Memory B cell (primary cell): ENCODE data around the gene GPR158.

Source experiments
- ATAC-seq: fragments of 150-1000 bp; cut with Tn5 transposase; 2 replicates; pipeline ENCODE4 v1.10.0; 2021; ENCODE audit warnings: low read depth, mild to moderate bottlenecking, moderate library complexity
- DNase-seq, 2 donors: peaks; one replicate each; pipeline ENCODE4 v3.0.0; 2022; ENCODE audit warnings: low spot score in 2 of 2
- H3K27ac Mint-ChIP-seq: one replicate; pipeline ENCODE4 v1.8.0; 2022; ENCODE audit warnings: mild to moderate bottlenecking, moderate library complexity, mixed read lengths
- H3K27me3 Mint-ChIP-seq: one replicate; pipeline ENCODE4 v1.8.0; 2022; ENCODE audit warnings: mixed read lengths
- H3K36me3 Mint-ChIP-seq: one replicate; pipeline ENCODE4 v1.8.0; 2022; ENCODE audit warnings: mild to moderate bottlenecking, mixed read lengths
- H3K4me1 Mint-ChIP-seq: one replicate; pipeline ENCODE4 v1.8.0; 2022; ENCODE audit warnings: mixed read lengths
- H3K4me3 Mint-ChIP-seq: one replicate; pipeline ENCODE4 v1.8.0; 2022; ENCODE audit warnings: mild to moderate bottlenecking, moderate library complexity, mixed read lengths
- H3K9me3 Mint-ChIP-seq: one replicate; pipeline ENCODE4 v1.8.0; 2022; ENCODE audit warnings: mixed read lengths

The GPR158 gene

DNA sequence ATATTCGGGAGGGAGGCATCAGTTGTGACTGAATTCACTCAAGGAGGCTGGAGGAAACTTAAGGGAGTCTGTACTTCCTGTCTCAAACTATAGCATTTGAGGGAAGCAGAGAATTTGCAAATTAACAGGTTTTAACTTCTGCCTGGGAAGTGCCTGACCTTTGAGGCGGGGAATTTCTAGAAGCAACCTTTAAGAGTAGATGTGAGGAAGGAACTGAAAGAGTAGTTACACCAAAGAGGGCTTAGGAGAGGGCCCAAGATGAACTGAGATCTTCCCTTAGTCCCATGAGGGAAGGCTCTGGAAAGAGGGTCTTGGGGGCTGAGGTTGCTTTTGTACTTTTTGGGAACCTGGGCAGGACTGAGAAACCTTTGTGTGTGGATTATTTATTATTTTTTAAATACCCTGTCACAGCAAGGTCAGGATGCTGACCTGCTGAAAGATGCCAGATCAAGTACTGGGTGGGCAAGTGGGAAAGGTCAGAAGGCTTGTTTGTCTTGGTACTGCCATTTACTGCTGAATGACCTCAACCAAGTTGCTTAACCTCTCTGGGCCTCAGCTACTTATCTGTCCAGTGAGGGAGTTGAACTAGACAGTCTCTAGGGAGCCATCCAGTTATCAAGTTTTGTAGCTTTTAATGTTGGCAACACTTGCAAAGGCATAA, 2.4 kb downstream of the GPR158 start:
- no peak for DNase-seq
- no peaks in the 10 kb centered on the region for H3K9me3 Mint-ChIP-seq
- peaks cover 13% of the 10 kb centered on the region for H3K27me3 Mint-ChIP-seq
- H3K27ac Mint-ChIP-seq = no peak overlapping the region
- peaks cover 4% of the 10 kb centered on the region for H3K4me1 Mint-ChIP-seq
- ATAC-seq = no peak
- no peak overlapping the region for H3K4me3 Mint-ChIP-seq
- H3K36me3 Mint-ChIP-seq = no peaks in the 10 kb centered on the region

DNA sequence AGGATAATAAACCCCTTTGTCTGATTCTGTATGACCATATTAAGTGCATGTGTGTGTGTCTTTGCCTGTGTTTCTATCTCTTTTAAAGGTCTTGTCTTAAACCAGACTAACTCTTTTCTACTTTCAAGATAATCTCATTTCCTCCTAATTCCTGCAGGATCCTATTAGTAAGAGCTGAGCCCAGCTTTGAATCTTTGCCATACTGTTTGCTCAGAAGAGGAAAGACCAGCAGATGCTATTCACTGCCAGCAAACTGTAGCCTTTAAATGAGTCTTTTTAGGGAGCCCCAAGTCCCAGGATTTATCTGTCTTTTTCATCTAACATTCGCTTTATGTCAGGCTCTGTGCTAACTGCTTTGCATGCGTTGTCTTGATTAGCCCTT, 2.9 kb downstream of the GPR158 start:
- no peak overlapping the region for H3K4me3 Mint-ChIP-seq
- no peaks in the 10 kb centered on the region for H3K9me3 Mint-ChIP-seq
- no peak overlapping the region for H3K27ac Mint-ChIP-seq
- ATAC-seq (no peak), DNase-seq (no peak)
- H3K36me3 Mint-ChIP-seq = no peaks in the 10 kb centered on the region
- H3K27me3 Mint-ChIP-seq = peaks cover 13% of the 10 kb centered on the region
- peaks cover 4% of the 10 kb centered on the region for H3K4me1 Mint-ChIP-seq

DNA sequence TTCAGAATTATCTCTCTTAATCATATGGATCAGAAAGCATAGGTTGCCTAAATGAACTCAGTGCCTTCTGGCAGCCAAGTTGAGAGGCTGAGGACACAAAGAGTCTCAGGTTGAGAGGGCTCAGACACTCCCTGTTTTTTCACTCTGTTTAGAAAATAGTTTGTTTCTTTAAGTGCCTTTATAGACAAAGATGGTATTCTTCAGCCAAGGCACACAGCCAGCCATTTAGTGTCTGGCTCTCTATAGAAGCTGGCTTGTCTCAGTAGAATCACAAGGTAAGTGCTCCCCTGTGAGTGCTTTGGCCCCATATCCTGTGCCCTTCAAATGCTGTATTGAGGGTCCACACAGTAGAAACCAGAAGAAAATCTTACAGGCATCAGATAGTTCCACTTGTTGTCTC, 3.6 kb downstream of the GPR158 start:
- ATAC-seq (no peak), DNase-seq (no peak)
- Mint-ChIP-seq H3K9me3 (no peaks in the 10 kb centered on the region), H3K4me3 (no peak overlapping the region), H3K36me3 (no peaks in the 10 kb centered on the region), H3K27ac (no peak overlapping the region), H3K27me3 (peaks cover 11% of the 10 kb centered on the region), H3K4me1 (peaks cover 4% of the 10 kb centered on the region)

DNA sequence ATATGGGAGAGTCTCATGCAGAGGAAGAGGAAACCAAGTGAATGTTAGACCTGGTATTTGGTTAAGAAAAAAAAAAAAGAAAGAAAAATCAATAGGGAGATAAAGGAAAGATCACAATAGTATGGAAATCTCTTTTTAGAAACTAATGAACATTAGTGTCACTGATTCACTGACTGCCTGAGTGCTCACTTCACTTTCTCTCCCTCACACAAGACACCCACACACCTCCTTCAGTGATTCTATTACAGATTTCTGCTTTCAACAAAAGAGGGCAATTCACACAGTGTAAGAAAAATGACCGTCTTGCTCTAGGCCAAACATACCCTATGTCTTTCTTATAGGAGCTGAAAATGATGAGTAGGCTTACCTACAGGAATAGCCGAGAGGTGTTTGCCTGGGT, 6.0 kb downstream of the GPR158 start:
- no peak overlapping the region for H3K27ac Mint-ChIP-seq
- no peak for DNase-seq
- no peaks in the 10 kb centered on the region for H3K9me3 Mint-ChIP-seq
- H3K27me3 Mint-ChIP-seq = peaks cover 6% of the 10 kb centered on the region
- H3K4me1 Mint-ChIP-seq = peaks cover 4% of the 10 kb centered on the region
- H3K4me3 Mint-ChIP-seq = no peak overlapping the region
- H3K36me3 Mint-ChIP-seq = no peaks in the 10 kb centered on the region
- ATAC-seq = no peak

DNA sequence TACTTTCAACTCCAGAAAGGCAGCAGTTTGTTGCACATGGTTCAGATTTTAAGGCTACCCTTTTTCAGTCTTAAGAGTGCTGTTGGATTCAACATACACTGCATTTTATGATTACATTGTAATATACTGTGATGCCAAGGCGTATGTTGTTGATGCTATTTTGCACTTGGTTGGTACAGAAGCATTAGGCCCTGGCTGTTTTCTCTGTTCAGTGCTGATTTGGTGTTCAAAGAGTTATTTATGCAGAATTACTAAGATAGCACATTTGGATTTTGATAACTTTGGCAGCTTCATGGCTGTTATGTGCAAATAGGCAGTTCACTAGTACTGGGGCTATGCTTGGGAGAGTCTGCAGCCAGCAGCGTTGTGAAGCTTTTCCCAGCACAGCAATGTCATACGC, 7.8 kb downstream of the GPR158 start:
- Mint-ChIP-seq H3K4me3 (no peak overlapping the region), H3K27ac (no peak overlapping the region), H3K27me3 (peaks cover 2% of the 10 kb centered on the region), H3K9me3 (no peaks in the 10 kb centered on the region), H3K4me1 (no peaks in the 10 kb centered on the region), H3K36me3 (no peaks in the 10 kb centered on the region)
- ATAC-seq (no peak), DNase-seq (no peak)

DNA sequence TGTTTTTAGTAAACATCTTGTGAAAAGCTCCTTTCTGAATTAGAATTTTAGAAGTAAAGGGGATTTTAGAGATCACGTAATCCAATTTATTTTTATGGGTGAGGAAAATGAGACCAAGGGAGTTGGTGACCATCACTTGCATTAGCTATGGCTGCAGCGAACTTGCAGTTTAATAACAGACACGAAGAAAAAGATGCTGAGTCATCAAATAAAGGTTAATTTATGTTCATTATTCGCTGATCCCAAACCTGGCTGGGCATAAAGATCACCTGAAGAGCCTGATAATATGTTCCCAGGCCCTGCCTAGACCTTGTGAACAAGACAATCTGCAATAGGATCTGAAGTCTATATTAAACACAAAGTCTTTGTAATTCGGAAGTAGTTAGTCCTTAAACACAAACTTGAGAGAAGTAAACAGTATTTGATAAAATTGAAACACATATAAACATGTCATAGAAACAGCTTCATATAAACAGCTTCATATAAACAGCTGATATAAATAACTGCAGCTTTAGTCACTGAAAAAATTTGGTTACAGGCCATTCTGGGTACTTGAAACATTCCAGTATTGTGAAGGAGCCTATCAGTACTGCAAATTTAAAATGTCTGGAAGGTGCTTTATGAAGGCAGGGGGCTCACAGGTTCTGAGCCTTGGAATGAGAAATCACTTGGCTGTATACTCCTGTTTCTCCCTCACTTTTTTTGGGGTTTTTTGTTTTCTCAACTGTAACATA, 16.5 kb downstream of the GPR158 start:
- Mint-ChIP-seq H3K27me3 (peaks cover 2% of the 10 kb centered on the region), H3K9me3 (peaks cover 2% of the 10 kb centered on the region), H3K36me3 (no peaks in the 10 kb centered on the region), H3K27ac (no peak overlapping the region), H3K4me1 (no peaks in the 10 kb centered on the region), H3K4me3 (no peak overlapping the region)
- DNase-seq (no peak), ATAC-seq (no peak)

DNA sequence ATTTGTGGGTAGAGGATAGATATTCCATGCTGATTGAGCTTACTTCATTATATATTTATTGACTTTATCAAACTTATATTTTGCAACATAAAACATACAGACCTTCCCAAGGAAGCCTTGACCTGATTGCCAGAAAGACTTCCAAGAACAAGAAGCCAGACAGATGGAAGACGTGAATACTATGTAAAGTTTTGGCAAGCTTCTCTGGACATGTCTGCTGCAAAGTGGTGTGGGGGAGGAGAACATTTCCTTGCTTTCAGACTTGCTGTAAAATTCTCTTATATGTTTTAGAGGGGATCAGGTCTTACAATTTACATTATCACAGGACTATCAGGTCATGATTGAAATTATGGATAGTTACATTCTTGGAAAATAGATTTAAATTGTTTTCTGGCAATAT, 23.4 kb downstream of the GPR158 start:
- no peak overlapping the region for H3K4me3 Mint-ChIP-seq
- H3K9me3 Mint-ChIP-seq = peaks cover 7% of the 10 kb centered on the region

DNA sequence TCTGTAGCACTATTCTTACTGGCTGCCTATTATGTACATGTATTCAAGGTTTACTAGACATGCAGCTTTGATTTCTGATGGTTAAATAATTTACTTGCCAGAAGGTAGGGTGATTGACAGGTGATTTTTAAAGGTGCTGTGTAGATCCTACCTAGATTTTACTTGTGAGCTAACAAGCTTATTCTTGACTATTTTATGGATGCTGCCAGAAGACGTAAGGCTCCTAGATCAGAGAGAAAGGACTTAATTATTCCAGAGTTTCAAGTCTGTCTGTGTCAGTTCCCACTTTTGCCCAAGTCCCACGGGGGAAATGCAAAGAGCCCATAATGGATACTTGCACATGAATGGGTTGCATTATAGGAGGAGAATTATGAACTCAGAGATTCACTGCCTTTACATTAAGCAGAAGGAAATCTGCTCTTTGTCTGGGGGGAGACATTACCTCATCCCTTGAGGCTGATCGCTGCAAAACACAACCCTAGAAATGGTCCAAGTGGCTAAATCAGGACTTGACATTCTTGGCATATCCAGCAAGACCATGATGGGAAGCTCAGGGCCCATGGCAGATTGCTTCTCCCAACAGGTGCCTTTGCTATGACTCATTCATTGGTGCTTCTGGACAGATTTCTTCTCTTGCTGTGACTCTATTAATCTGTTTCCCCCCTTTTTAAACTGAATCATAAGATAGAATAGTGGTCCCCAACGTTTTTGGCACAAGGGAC, 32.1 kb downstream of the GPR158 start:
- DNase-seq (no peak), ATAC-seq (no peak)
- Mint-ChIP-seq H3K4me1 (no peaks in the 10 kb centered on the region), H3K27ac (no peak overlapping the region), H3K27me3 (peaks cover 1% of the 10 kb centered on the region), H3K9me3 (peaks cover 3% of the 10 kb centered on the region), H3K36me3 (no peaks in the 10 kb centered on the region), H3K4me3 (no peak overlapping the region)

More for the DNA sequence above, 23.4 kb downstream of the GPR158 start:
- no peak overlapping the region for H3K27ac Mint-ChIP-seq
- ATAC-seq (no peak), DNase-seq (no peak)
- H3K4me1 Mint-ChIP-seq = no peaks in the 10 kb centered on the region
- H3K27me3 Mint-ChIP-seq = no peaks in the 10 kb centered on the region
- no peaks in the 10 kb centered on the region for H3K36me3 Mint-ChIP-seq

DNA sequence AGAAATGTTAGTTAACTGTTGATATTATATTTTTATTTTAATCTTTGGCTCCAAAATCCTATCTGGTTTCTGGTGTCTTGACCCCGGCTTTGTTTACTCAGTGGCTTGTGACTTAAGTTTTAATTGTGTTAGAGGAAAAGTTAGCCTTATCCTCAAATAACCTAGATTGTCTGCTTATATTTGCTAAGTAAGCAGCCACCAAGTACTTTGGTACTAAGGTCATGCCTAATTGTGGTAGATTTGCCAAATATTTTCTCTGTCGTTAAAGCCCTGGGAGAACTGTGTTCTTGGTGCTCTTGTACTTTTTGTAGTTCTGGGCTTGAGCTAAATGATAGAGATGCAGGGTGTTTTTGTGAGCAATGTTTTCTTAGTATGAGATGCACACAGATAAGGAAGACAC, 34.8 kb downstream of the GPR158 start:
- peaks cover 3% of the 10 kb centered on the region for H3K9me3 Mint-ChIP-seq
- H3K4me1 Mint-ChIP-seq = no peaks in the 10 kb centered on the region
- no peak overlapping the region for H3K4me3 Mint-ChIP-seq
- DNase-seq (no peak), ATAC-seq (no peak)
- H3K36me3 Mint-ChIP-seq = no peaks in the 10 kb centered on the region
- no peak overlapping the region for H3K27ac Mint-ChIP-seq
- H3K27me3 Mint-ChIP-seq = peaks cover 1% of the 10 kb centered on the region

DNA sequence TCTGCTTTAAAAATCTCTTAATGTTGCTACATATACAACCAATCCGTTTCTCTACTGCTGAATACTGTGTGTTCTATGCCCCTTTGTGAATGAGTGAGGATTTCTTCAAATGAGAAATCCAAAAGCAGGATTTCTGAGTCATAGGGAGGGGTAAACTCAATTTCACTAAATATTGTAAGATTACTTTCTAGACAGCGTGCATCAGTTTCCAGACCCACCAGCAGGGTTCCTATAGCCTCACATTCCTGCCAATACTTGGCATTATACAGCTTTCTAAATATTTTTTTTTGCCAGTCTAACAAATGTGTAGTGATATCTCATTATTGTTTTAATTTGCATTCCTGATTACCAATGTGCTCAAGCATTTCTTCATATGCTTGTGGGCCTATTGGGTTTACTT, 35.5 kb downstream of the GPR158 start:
- H3K36me3 Mint-ChIP-seq = no peaks in the 10 kb centered on the region
- H3K9me3 Mint-ChIP-seq = peaks cover 3% of the 10 kb centered on the region
- no peak for ATAC-seq
- peaks cover 1% of the 10 kb centered on the region for H3K27me3 Mint-ChIP-seq
- no peaks in the 10 kb centered on the region for H3K4me1 Mint-ChIP-seq
- H3K27ac Mint-ChIP-seq = no peak overlapping the region
- H3K4me3 Mint-ChIP-seq = no peak overlapping the region
- DNase-seq = no peak

DNA sequence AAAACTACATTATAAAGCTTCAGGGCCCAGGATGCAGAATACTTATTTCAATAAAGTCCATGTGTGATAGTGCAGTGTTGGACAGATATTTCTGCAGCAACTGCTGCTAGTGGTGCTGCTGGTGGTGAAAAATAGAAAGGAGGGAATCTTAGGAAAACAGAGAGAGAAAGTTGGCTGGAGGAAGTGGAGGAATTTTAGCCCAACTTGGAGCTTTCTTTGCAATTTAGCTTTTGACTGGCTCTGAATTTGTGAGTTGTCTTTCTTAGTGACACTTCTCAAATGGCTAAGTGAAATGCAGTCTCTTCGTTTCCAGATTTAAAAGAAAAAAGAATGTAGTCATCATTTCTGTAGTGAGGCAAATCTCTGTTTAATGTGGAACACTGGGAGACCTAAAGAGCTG, 45.4 kb downstream of the GPR158 start:
- H3K27me3 Mint-ChIP-seq = peaks cover 3% of the 10 kb centered on the region
- no peak for DNase-seq
- H3K9me3 Mint-ChIP-seq = no peaks in the 10 kb centered on the region
- no peak overlapping the region for H3K4me3 Mint-ChIP-seq
- H3K36me3 Mint-ChIP-seq = no peaks in the 10 kb centered on the region
- no peak for ATAC-seq
- no peaks in the 10 kb centered on the region for H3K4me1 Mint-ChIP-seq
- no peak overlapping the region for H3K27ac Mint-ChIP-seq

DNA sequence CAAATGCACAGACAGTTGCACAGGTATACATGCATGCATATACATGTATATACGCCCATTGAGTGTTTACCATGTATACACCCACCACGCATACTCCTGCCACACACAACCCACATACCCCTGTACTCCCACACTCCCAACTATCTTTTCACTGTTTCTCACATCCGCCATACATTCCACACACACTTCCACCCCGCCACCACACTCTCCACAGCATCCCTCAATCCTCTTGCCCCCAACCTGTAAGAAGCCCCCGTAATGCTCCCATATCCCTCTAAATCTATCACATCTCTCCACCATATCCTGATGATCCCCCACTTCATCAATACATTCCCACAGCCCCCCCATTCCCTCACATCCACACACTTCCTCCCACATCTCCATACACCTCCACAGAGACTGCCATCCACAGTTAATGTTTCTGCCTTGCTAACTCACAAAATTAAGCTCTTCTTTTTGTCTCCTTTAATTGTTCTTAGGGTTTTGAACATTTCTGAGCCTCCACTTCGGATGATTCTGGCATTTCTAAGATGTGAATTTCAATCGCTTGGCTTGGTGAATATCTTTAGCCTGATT, 47.4 kb downstream of the GPR158 start:
- ATAC-seq (no peak), DNase-seq (no peak)
- H3K27ac Mint-ChIP-seq = no peak overlapping the region
- H3K36me3 Mint-ChIP-seq = no peaks in the 10 kb centered on the region
- H3K9me3 Mint-ChIP-seq = no peaks in the 10 kb centered on the region
- no peaks in the 10 kb centered on the region for H3K27me3 Mint-ChIP-seq
- H3K4me1 Mint-ChIP-seq = no peaks in the 10 kb centered on the region
- H3K4me3 Mint-ChIP-seq = no peak overlapping the region

DNA sequence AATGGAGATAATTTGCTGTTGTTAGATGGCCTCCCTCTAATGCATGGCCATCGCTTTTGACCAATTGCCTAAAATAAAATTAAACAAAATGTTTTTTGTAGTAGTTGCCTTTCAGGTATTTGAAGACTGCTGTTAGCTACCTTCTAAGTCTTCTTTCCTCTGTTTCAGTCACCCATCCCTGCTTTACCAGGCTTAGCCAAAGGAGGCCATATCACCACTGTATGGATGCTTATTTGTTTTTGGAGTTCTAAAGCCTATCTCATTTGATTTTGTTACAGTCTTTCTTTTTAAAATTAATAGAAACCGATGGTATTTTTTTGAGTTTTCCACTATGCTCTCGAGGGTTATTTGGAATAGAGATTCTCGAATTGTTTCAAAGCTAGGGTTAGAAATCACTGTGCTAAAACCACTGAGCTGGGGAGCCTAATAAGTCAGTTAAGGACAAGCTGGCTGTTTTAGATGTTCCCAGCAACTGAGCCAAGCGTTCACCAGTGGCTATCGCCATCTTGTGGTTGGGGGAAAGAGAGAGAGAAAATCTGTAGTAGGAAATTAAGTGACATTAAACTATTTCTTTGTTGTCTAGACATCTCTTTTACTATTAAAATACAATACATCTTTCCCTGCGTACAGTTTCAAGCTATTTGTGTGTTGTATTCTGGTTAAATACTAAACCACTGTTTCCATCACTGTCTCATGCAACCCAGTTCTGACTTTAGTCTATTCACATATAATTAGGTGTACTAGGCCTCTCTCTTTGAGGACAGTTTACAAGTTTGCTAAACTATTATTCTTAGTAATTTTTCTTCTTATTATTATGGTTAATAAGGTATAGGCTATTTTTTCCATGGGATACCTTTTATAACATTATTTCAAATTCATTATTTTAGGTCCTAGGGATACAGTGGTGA, 52.2 kb downstream of the GPR158 start:
- no peaks in the 10 kb centered on the region for H3K27me3 Mint-ChIP-seq
- H3K27ac Mint-ChIP-seq = no peak overlapping the region
- DNase-seq (no peak), ATAC-seq (no peak)
- no peaks in the 10 kb centered on the region for H3K9me3 Mint-ChIP-seq
- no peaks in the 10 kb centered on the region for H3K36me3 Mint-ChIP-seq
- H3K4me3 Mint-ChIP-seq = no peak overlapping the region
- no peaks in the 10 kb centered on the region for H3K4me1 Mint-ChIP-seq
